ENCODE results near the gene GPC1. TPM values are rescaled to one million over a fixed set of nuclear protein-coding genes. Genes with fewer than 3 reads are reported as not detected.

GPC1 gene
- total and polyA plus RNA-seq, 2 donors (not counting 3 experiments of a cell fraction or from before 2014, with no cell fraction given), result 9.6 to 31.1 TPM

- dilution Hi-C loops (cut with MboI; ENCODE audit: extremely low pct_ligation_motif_present, low sequenced_read_pairs), result no loop called here
- H2AFZ ChIP-seq (ENCODE audit: low read depth, low read length), result no peak overlapping the region
- no peak for FAIRE-seq
Measured at GRCh38 chr2:240432820-240433801, 2.4 kb upstream of the GPC1 start.

More at GRCh38 chr2:240432820-240433801, 2.4 kb upstream of the GPC1 start:
- Histone ChIP-seq H3K9me3 (replicated peaks; ENCODE audit: control insufficient read depth, insufficient read depth, low read length) (no peaks in the 10 kb centered on the region), H3K27ac (ENCODE audit: insufficient read depth, low read depth, low read length) (no peak overlapping the region), H3K36me3 (ENCODE audit: control insufficient read depth in 2 of 2, extremely low read depth in 1 of 2, insufficient read depth in 2 of 2, low read length in 2 of 2) (no peaks in the 10 kb centered on the region), H3K4me1 (ENCODE audit: control insufficient read depth, extremely low read depth, insufficient read depth, low read length) (no peaks in the 10 kb centered on the region), H3K27me3 (ENCODE audit: control insufficient read depth in 2 of 2, insufficient read depth in 2 of 2, low read length in 2 of 2) (peaks cover 7 to 15% of the 10 kb centered on the region in 2 experiments), H3K4me2 (ENCODE audit: insufficient read depth, low read length) (no peak overlapping the region), H3K4me3 (replicated peaks in 1 of 3; ENCODE audit: insufficient read depth in 1 of 3, low read depth in 1 of 3, low read length in 3 of 3) (no peak overlapping the region), H3K9me1 (replicated peaks; ENCODE audit: control insufficient read depth, extremely low read depth, insufficient read depth, low read length) (no peaks in the 10 kb centered on the region), H3K9ac (replicated peaks; ENCODE audit: extremely low read depth, insufficient read depth, low read length) (no peak overlapping the region), H3K79me2 (ENCODE audit: control insufficient read depth, insufficient read depth, low read length) (no peaks in the 10 kb centered on the region), H4K20me1 (replicated peaks; ENCODE audit: control insufficient read depth, extremely low read depth, insufficient read depth, low read length) (no peaks in the 10 kb centered on the region)
- no peak for TF ChIP-seq POLR2AphosphoS5 (IDR thresholded peaks at IDR 0.05; ENCODE audit: insufficient read depth, low read depth, low read length)
- TF ChIP-seq GATA2 (IDR thresholded peaks at IDR 0.05; ENCODE audit: insufficient read depth, insufficient read length, low read depth, low read length), result no peak
- TF ChIP-seq MYC (IDR thresholded peaks at IDR 0.05; ENCODE audit: low read depth, low read length), result no peak
- TF ChIP-seq POLR2A (IDR thresholded peaks at IDR 0.05; ENCODE audit: low read depth, low read length), result no peak
- no peak for TF ChIP-seq FOS (IDR thresholded peaks at IDR 0.05; ENCODE audit: borderline replicate concordance, insufficient read depth, low read length)
- no peak for TF ChIP-seq CTCF (IDR thresholded peaks at IDR 0.05; ENCODE audit: extremely low read depth in 1 of 2, insufficient read depth in 1 of 2, low read depth in 1 of 2, low read length in 2 of 2)
- TF ChIP-seq, protein P1, sequence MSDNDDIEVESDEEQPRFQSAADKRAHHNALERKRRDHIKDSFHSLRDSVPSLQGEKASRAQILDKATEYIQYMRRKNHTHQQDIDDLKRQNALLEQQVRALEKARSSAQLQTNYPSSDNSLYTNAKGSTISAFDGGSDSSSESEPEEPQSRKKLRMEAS (IDR thresholded peaks at IDR 0.05; ENCODE audit: insufficient read depth, insufficient read length), result no peak
- no peak for TF ChIP-seq EZH2 (IDR thresholded peaks at IDR 0.05; ENCODE audit: borderline replicate concordance, low read depth, low read length, severe bottlenecking)
- TF ChIP-seq JUN (IDR thresholded peaks at IDR 0.05; ENCODE audit: borderline replicate concordance, insufficient read depth, insufficient read length, low read depth), result no peak
- DNase-seq (ENCODE audit: low read depth, low spot score), result no peak
- TSS peak; percentile 72 for BruUV-seq (replicated peaks)
- ChIA-PET CTCF (no interaction called here), POLR2A (no interaction called here)
- intact Hi-C loops (cut with micrococcal nuclease), result no loop called here
